ENCODE measurements around the gene GPC6.

The GPC6 gene

GRCh38 chr13:94115054-94115453 lies 888.4 kb downstream of the GPC6 start:
- H3K4me3 ChIP-seq (ENCODE audit: low read length in 2 of 2): no peak overlapping the region
- peaks cover 0 to 4% of the 10 kb centered on the region in 2 donors for H3K4me1 ChIP-seq (ENCODE audit: control insufficient read depth in 2 of 2, insufficient read depth in 1 of 2, low read depth in 1 of 2, low read length in 2 of 2)
- no peaks in the 10 kb centered on the region for H3K9me3 ChIP-seq (replicated peaks in 1 of 2; ENCODE audit: control insufficient read depth in 2 of 2, insufficient read depth in 1 of 2, low read depth in 1 of 2, low read length in 2 of 2)
- no peak overlapping the region for H2BK15ac ChIP-seq (ENCODE audit: low read length)
- no peak overlapping the region for H4K91ac ChIP-seq (ENCODE audit: low read depth, low read length, poor library complexity)
- no peaks in the 10 kb centered on the region for H3K36me3 ChIP-seq (replicated peaks in 1 of 2; ENCODE audit: control insufficient read depth in 2 of 2, insufficient read depth in 2 of 2, low read length in 2 of 2)
- no peak overlapping the region for H3K23ac ChIP-seq (ENCODE audit: low read depth, low read length, poor library complexity)
- H2AFZ ChIP-seq (ENCODE audit: low read length): peak overlapping the region; percentile 49
- H2AK5ac ChIP-seq (ENCODE audit: low read depth, low read length): no peak overlapping the region
- no peaks in the 10 kb centered on the region for H3K79me1 ChIP-seq (ENCODE audit: low read depth, low read length)
- no peaks in the 10 kb centered on the region for H3K27me3 ChIP-seq (ENCODE audit: control insufficient read depth in 3 of 3, insufficient read depth in 3 of 3, low read depth in 1 of 3, low read length in 3 of 3)
- no CpG with 5 or more reads among the region's 1 CpG for WGBS, 2 donors (ENCODE audit: extremely low coverage in 2 of 2, insufficient read length in 2 of 2, insufficient replicate concordance in 1 of 2)
- H2BK120ac ChIP-seq (ENCODE audit: low read depth, low read length): no peak overlapping the region
- H3K18ac ChIP-seq (ENCODE audit: low read length): no peak overlapping the region
- H2BK12ac ChIP-seq (ENCODE audit: low read length): no peak overlapping the region
- no peak overlapping the region for H3K4ac ChIP-seq (ENCODE audit: low read length)
- no peak overlapping the region for H3K27ac ChIP-seq (replicated peaks; ENCODE audit: low read length)
- H3K14ac ChIP-seq (ENCODE audit: low read length): no peak overlapping the region
- DNase-seq (ENCODE audit: low spot score): no peak
- no peak overlapping the region for H3K9ac ChIP-seq (ENCODE audit: low read depth, low read length, poor library complexity)
- no peak overlapping the region for H2BK5ac ChIP-seq (ENCODE audit: low read length)
- no peak overlapping the region for H3K4me2 ChIP-seq (ENCODE audit: insufficient read depth, low read length, poor library complexity, severe bottlenecking)
- H4K8ac ChIP-seq (ENCODE audit: low read depth, low read length): no peak overlapping the region

DNA sequence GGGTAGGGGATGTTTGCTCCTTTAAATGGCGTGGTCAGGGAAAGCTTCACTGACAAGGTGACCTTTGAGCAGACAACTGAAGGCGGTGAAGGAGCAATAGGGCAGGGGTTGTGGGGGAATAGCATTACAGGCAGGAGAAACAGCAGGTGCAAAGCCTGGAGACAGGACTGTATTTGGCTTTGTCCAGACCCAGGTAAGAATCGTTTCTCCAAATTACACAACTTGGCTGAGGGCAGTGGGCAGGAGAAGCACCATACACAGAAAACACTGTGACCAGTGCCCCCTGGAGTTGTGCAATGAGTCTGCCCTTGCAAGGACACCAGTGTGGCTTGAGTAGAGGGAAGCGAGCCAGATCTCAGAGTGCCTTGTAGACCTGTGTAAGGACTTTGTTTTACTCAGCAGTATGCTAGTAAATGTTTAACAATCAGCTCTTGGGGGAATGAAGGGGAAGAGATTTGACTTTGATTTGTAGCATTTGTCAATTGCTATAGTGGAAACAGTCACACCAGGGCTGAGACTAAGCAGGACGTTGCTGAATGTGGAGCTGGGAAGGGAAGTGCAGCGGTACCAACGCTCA lies 892.8 kb downstream of the GPC6 start:
- H2AFZ ChIP-seq (ENCODE audit: low read length): no peak overlapping the region
- H3K9ac ChIP-seq (ENCODE audit: low read depth, low read length, poor library complexity): no peak overlapping the region
- H2BK120ac ChIP-seq (ENCODE audit: low read depth, low read length): no peak overlapping the region
- no peak overlapping the region for H2BK15ac ChIP-seq (ENCODE audit: low read length)
- H3K4me3 ChIP-seq (ENCODE audit: low read length in 2 of 2): no peak overlapping the region
- H2AK5ac ChIP-seq (ENCODE audit: low read depth, low read length): no peak overlapping the region
- no peak overlapping the region for H2BK5ac ChIP-seq (ENCODE audit: low read length)
- H3K4ac ChIP-seq (ENCODE audit: low read length): no peak overlapping the region
- DNase-seq (ENCODE audit: low spot score): no peak
- H3K4me1 ChIP-seq (ENCODE audit: control insufficient read depth in 2 of 2, insufficient read depth in 1 of 2, low read depth in 1 of 2, low read length in 2 of 2): peaks cover 0 to 2% of the 10 kb centered on the region in 2 donors
- H3K79me1 ChIP-seq (ENCODE audit: low read depth, low read length): no peaks in the 10 kb centered on the region
- H3K27me3 ChIP-seq (ENCODE audit: control insufficient read depth in 3 of 3, insufficient read depth in 3 of 3, low read depth in 1 of 3, low read length in 3 of 3): no peaks in the 10 kb centered on the region
- WGBS, 2 donors (ENCODE audit: extremely low coverage in 2 of 2, insufficient read length in 2 of 2, insufficient replicate concordance in 1 of 2): no CpG with 5 or more reads among the region's 7 CpGs
- H3K18ac ChIP-seq (ENCODE audit: low read length): no peak overlapping the region
- no peak overlapping the region for H3K14ac ChIP-seq (ENCODE audit: low read length)
- H3K4me2 ChIP-seq (ENCODE audit: insufficient read depth, low read length, poor library complexity, severe bottlenecking): no peak overlapping the region
- no peak overlapping the region for H4K8ac ChIP-seq (ENCODE audit: low read depth, low read length)
- H3K23ac ChIP-seq (ENCODE audit: low read depth, low read length, poor library complexity): no peak overlapping the region
- no peak overlapping the region for H3K27ac ChIP-seq (replicated peaks; ENCODE audit: low read length)
- no peak overlapping the region for H4K91ac ChIP-seq (ENCODE audit: low read depth, low read length, poor library complexity)
- no peak overlapping the region for H2BK12ac ChIP-seq (ENCODE audit: low read length)
- H3K36me3 ChIP-seq (replicated peaks in 1 of 2; ENCODE audit: control insufficient read depth in 2 of 2, insufficient read depth in 2 of 2, low read length in 2 of 2): no peaks in the 10 kb centered on the region
- H3K9me3 ChIP-seq (replicated peaks in 1 of 2; ENCODE audit: control insufficient read depth in 2 of 2, insufficient read depth in 1 of 2, low read depth in 1 of 2, low read length in 2 of 2): no peaks in the 10 kb centered on the region

DNA sequence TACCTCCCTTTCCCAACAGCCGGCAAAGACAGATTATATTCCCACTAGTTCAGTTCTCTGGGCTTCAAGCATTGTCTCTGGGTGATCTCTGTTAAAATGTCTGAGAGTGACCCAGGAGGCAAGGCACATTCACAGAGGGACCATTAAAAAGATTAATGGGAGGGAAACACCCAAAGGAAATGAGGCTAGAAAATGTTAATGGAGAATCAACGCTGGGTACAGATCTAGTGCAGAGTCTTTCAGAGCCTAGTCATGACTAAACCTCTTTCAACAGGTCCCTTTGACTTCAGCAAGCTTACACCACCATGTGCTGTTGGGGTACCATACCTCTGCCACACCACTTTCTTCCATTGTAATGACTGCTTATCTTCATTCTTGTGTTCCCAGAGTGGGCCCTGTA lies 894.3 kb downstream of the GPC6 start:
- H4K91ac ChIP-seq (ENCODE audit: low read depth, low read length, poor library complexity): no peak overlapping the region
- no peak overlapping the region for H2BK120ac ChIP-seq (ENCODE audit: low read depth, low read length)
- no peak overlapping the region for H3K18ac ChIP-seq (ENCODE audit: low read length)
- H3K9ac ChIP-seq (ENCODE audit: low read depth, low read length, poor library complexity): no peak overlapping the region
- no peak overlapping the region for H3K4me2 ChIP-seq (ENCODE audit: insufficient read depth, low read length, poor library complexity, severe bottlenecking)
- no peak overlapping the region for H2BK12ac ChIP-seq (ENCODE audit: low read length)
- H2BK5ac ChIP-seq (ENCODE audit: low read length): no peak overlapping the region
- H3K4me1 ChIP-seq (ENCODE audit: control insufficient read depth in 2 of 2, insufficient read depth in 1 of 2, low read depth in 1 of 2, low read length in 2 of 2): peaks cover 0 to 2% of the 10 kb centered on the region in 2 donors
- DNase-seq (ENCODE audit: low spot score): no peak
- H2AK5ac ChIP-seq (ENCODE audit: low read depth, low read length): no peak overlapping the region
- no peaks in the 10 kb centered on the region for H3K27me3 ChIP-seq (ENCODE audit: control insufficient read depth in 3 of 3, insufficient read depth in 3 of 3, low read depth in 1 of 3, low read length in 3 of 3)
- WGBS, 2 donors (ENCODE audit: extremely low coverage in 2 of 2, insufficient read length in 2 of 2, insufficient replicate concordance in 1 of 2): no CpG with 5 or more reads among the region's 2 CpGs
- no peak overlapping the region for H3K27ac ChIP-seq (replicated peaks; ENCODE audit: low read length)
- no peaks in the 10 kb centered on the region for H3K9me3 ChIP-seq (replicated peaks in 1 of 2; ENCODE audit: control insufficient read depth in 2 of 2, insufficient read depth in 1 of 2, low read depth in 1 of 2, low read length in 2 of 2)
- H2AFZ ChIP-seq (ENCODE audit: low read length): no peak overlapping the region
- H3K23ac ChIP-seq (ENCODE audit: low read depth, low read length, poor library complexity): no peak overlapping the region
- H3K79me1 ChIP-seq (ENCODE audit: low read depth, low read length): no peaks in the 10 kb centered on the region
- H3K14ac ChIP-seq (ENCODE audit: low read length): no peak overlapping the region
- H3K36me3 ChIP-seq (replicated peaks in 1 of 2; ENCODE audit: control insufficient read depth in 2 of 2, insufficient read depth in 2 of 2, low read length in 2 of 2): no peaks in the 10 kb centered on the region
- no peak overlapping the region for H4K8ac ChIP-seq (ENCODE audit: low read depth, low read length)
- H3K4ac ChIP-seq (ENCODE audit: low read length): no peak overlapping the region
- H3K4me3 ChIP-seq (ENCODE audit: low read length in 2 of 2): no peak overlapping the region
- no peak overlapping the region for H2BK15ac ChIP-seq (ENCODE audit: low read length)

- no CpG with 5 or more reads among the region's 1 CpG for WGBS, 2 donors (ENCODE audit: extremely low coverage in 2 of 2, insufficient read length in 2 of 2, insufficient replicate concordance in 1 of 2)
- no peak overlapping the region for H3K4me2 ChIP-seq (ENCODE audit: insufficient read depth, low read length, poor library complexity, severe bottlenecking)
- H3K9ac ChIP-seq (ENCODE audit: low read depth, low read length, poor library complexity): no peak overlapping the region
- H3K36me3 ChIP-seq (replicated peaks in 1 of 2; ENCODE audit: control insufficient read depth in 2 of 2, insufficient read depth in 2 of 2, low read length in 2 of 2): no peaks in the 10 kb centered on the region
- H2BK12ac ChIP-seq (ENCODE audit: low read length): no peak overlapping the region
- H4K8ac ChIP-seq (ENCODE audit: low read depth, low read length): no peak overlapping the region
- no peak overlapping the region for H2BK15ac ChIP-seq (ENCODE audit: low read length)
- no peak overlapping the region for H2AK5ac ChIP-seq (ENCODE audit: low read depth, low read length)
- H3K14ac ChIP-seq (ENCODE audit: low read length): no peak overlapping the region
- no peak overlapping the region for H3K18ac ChIP-seq (ENCODE audit: low read length)
- H3K79me1 ChIP-seq (ENCODE audit: low read depth, low read length): no peaks in the 10 kb centered on the region
- no peak overlapping the region for H3K4ac ChIP-seq (ENCODE audit: low read length)
- H3K27ac ChIP-seq (replicated peaks; ENCODE audit: low read length): no peak overlapping the region
- no peak overlapping the region for H4K91ac ChIP-seq (ENCODE audit: low read depth, low read length, poor library complexity)
- DNase-seq (ENCODE audit: low spot score): no peak
- H3K23ac ChIP-seq (ENCODE audit: low read depth, low read length, poor library complexity): no peak overlapping the region
- H3K27me3 ChIP-seq (ENCODE audit: control insufficient read depth in 3 of 3, insufficient read depth in 3 of 3, low read depth in 1 of 3, low read length in 3 of 3): no peaks in the 10 kb centered on the region
- no peak overlapping the region for H2BK120ac ChIP-seq (ENCODE audit: low read depth, low read length)
- H3K4me3 ChIP-seq (ENCODE audit: low read length in 2 of 2): no peak overlapping the region
- H3K9me3 ChIP-seq (replicated peaks in 1 of 2; ENCODE audit: control insufficient read depth in 2 of 2, insufficient read depth in 1 of 2, low read depth in 1 of 2, low read length in 2 of 2): no peaks in the 10 kb centered on the region
- peaks cover 0 to 2% of the 10 kb centered on the region in 2 donors for H3K4me1 ChIP-seq (ENCODE audit: control insufficient read depth in 2 of 2, insufficient read depth in 1 of 2, low read depth in 1 of 2, low read length in 2 of 2)
- no peak overlapping the region for H2BK5ac ChIP-seq (ENCODE audit: low read length)
- H2AFZ ChIP-seq (ENCODE audit: low read length): no peak overlapping the region
Measured at GRCh38 chr13:94121686-94122085, 895.1 kb downstream of the GPC6 start.

Measured in neuronal stem cell (in vitro differentiated cells).